Fibroblast of lung (primary cell): ENCODE data around the gene GTF2A1. TPM values are rescaled to one million over a fixed set of nuclear protein-coding genes. Genes with fewer than 3 reads are reported as not detected.

ENCODE experiments used
- DNase-seq, 2 donors: peaks; one replicate each; pipeline versions ENCODE4 v3.0.0 to v3.0.0-alpha.2; 2010; ENCODE audit warnings: low read depth in 2 of 2
- H2AFZ ChIP-seq: 2 replicates; pipeline ENCODE4 v1.5.1; 2012; ENCODE audit warnings: low read length, control low read depth, inconsistent platforms
- H3K27ac ChIP-seq: 2 replicates; pipeline ENCODE4 v1.5.1; 2011; ENCODE audit warnings: low read length, control low read depth; ENCODE audit not compliant: insufficient read depth
- H3K27me3 ChIP-seq: 2 replicates; pipeline ENCODE4 v1.5.1; 2011; ENCODE audit warnings: mild to moderate bottlenecking, low read length; ENCODE audit not compliant: control insufficient read depth, insufficient read depth
- H3K36me3 ChIP-seq: 2 replicates; pipeline ENCODE4 v1.5.1; 2011; ENCODE audit warnings: low read length; ENCODE audit not compliant: control insufficient read depth, insufficient read depth
- H3K4me1 ChIP-seq: 2 replicates; pipeline ENCODE4 v1.5.1; 2011; ENCODE audit warnings: low read length; ENCODE audit not compliant: control insufficient read depth, insufficient read depth; ENCODE audit errors: extremely low read depth
- H3K4me2 ChIP-seq: 2 replicates; pipeline ENCODE4 v1.5.1; 2011; ENCODE audit warnings: low read length, control low read depth; ENCODE audit not compliant: insufficient read depth; ENCODE audit errors: extremely low read depth
- H3K4me3 ChIP-seq, 4 experiments: fragments of 200-600 bp in 1 of 4; sonication (generic) in 1 of 4; replicated peaks in 1 of 4; 2 replicates each; pipeline ENCODE4 v1.5.1; 2011 to 2016; ENCODE audit warnings: low read length in 4 of 4, low read depth in 3 of 4, mild to moderate bottlenecking in 3 of 4, control low read depth in 2 of 4, inconsistent platforms in 1 of 4, mixed read lengths in 1 of 4; ENCODE audit not compliant: insufficient read depth in 1 of 4; ENCODE audit errors: control extremely low read depth in 1 of 4
- H3K79me2 ChIP-seq: 2 replicates; pipeline ENCODE4 v1.5.1; 2012; ENCODE audit warnings: mild to moderate bottlenecking, low read length, inconsistent platforms; ENCODE audit not compliant: control insufficient read depth, insufficient read depth
- H3K9ac ChIP-seq: 2 replicates; pipeline ENCODE4 v1.5.1; 2011; ENCODE audit warnings: mild to moderate bottlenecking, low read length, control low read depth; ENCODE audit not compliant: insufficient read depth
- H3K9me3 ChIP-seq: 2 replicates; pipeline ENCODE4 v1.5.1; 2012; ENCODE audit warnings: low read depth, low read length; ENCODE audit not compliant: control insufficient read depth, insufficient read depth
- H4K20me1 ChIP-seq: 2 replicates; pipeline ENCODE4 v1.5.1; 2011; ENCODE audit warnings: low read length; ENCODE audit not compliant: control insufficient read depth, insufficient read depth; ENCODE audit errors: extremely low read depth
- CTCF ChIP-seq, 2 donors: IDR thresholded peaks in 1 of 2; conservative IDR thresholded peaks in 1 of 2; 1 replicate in 1 of 2; 2 replicates in 1 of 2; pipeline ENCODE4 v1.5.1; 2011 to 2012; ENCODE audit warnings: low read length in 2 of 2, control low read depth in 1 of 2, inconsistent platforms in 1 of 2, low read depth in 1 of 2, mild to moderate bottlenecking in 1 of 2
- EZH2 ChIP-seq: IDR thresholded peaks from 2 replicates; pipeline ENCODE4 v1.5.1; 2012; ENCODE audit warnings: low read length, control low read depth, mild to moderate bottlenecking; ENCODE audit errors: missing control alignments
- polyA plus RNA-seq, 2 donors: library from polyadenylated mRNA; depleted of rRNA in 1 of 2; stranded (reverse) in 1 of 2; unstranded in 1 of 2; fragments of >200 nt; gene quantifications; 2 replicates each; pipeline ENCODE4 v1.2.1, GENCODE V29; 2011 to 2012; ENCODE audit warnings: missing spikeins in 1 of 2
- total RNA-seq: library from RNA; depleted of rRNA; stranded (reverse); fragments of >200 nt; gene quantifications from 2 replicates; pipeline ENCODE4 v1.2.1, GENCODE V29; 2014

GTF2A1 gene
- total and polyA plus RNA-seq, 2 donors (not counting 1 experiment from before 2014, with no cell fraction given) = 23.2 to 32.7 TPM

GRCh38 chr14:81211844-81212243 is 8.9 kb downstream of the GTF2A1 start:
- H3K4me1 ChIP-seq = no peaks in the 10 kb centered on the region
- no peaks in the 10 kb centered on the region for H3K27me3 ChIP-seq
- no peaks in the 10 kb centered on the region for H3K9me3 ChIP-seq
- no peak overlapping the region for H2AFZ ChIP-seq
- H3K79me2 ChIP-seq = peaks cover 29% of the 10 kb centered on the region
- no peak overlapping the region for H3K4me2 ChIP-seq
- H3K9ac ChIP-seq = no peak overlapping the region
- H3K27ac ChIP-seq = no peak overlapping the region
- H4K20me1 ChIP-seq = no peaks in the 10 kb centered on the region
- H3K36me3 ChIP-seq = no peaks in the 10 kb centered on the region
- TF ChIP-seq EZH2 (no peak), CTCF (conservative IDR thresholded peaks at IDR 0.05 in 1 of 2, IDR thresholded peaks at IDR 0.05 in 1 of 2; ENCODE audit: low read depth in 1 of 2, low read length in 2 of 2) (peak; percentile 37 to 58)
- peak; percentile 6 to 54 for DNase-seq
- H3K4me3 ChIP-seq = no peak overlapping the region

GRCh38 chr14:81209167-81209836 is 11.5 kb downstream of the GTF2A1 start:
- Histone ChIP-seq H3K27me3 (no peaks in the 10 kb centered on the region), H2AFZ (no peak overlapping the region), H3K36me3 (no peaks in the 10 kb centered on the region), H3K79me2 (peaks cover 21% of the 10 kb centered on the region), H4K20me1 (no peaks in the 10 kb centered on the region), H3K4me1 (no peaks in the 10 kb centered on the region), H3K9me3 (no peaks in the 10 kb centered on the region), H3K27ac (no peak overlapping the region), H3K9ac (no peak overlapping the region), H3K4me3 (no peak overlapping the region), H3K4me2 (no peak overlapping the region)
- TF ChIP-seq CTCF (conservative IDR thresholded peaks at IDR 0.05 in 1 of 2, IDR thresholded peaks at IDR 0.05 in 1 of 2; ENCODE audit: low read depth in 1 of 2, low read length in 2 of 2) = no peak
- TF ChIP-seq EZH2 = no peak
- no peak for DNase-seq

- H3K4me3 ChIP-seq = no peak overlapping the region
- no peak overlapping the region for H3K27ac ChIP-seq
- no peak overlapping the region for H3K9ac ChIP-seq
- H3K4me1 ChIP-seq = no peaks in the 10 kb centered on the region
- H3K9me3 ChIP-seq = no peaks in the 10 kb centered on the region
- H3K27me3 ChIP-seq = no peaks in the 10 kb centered on the region
- H3K4me2 ChIP-seq = no peak overlapping the region
- H3K79me2 ChIP-seq = peaks cover 21% of the 10 kb centered on the region
- no peak for DNase-seq
- no peaks in the 10 kb centered on the region for H4K20me1 ChIP-seq
- TF ChIP-seq EZH2 (no peak), CTCF (conservative IDR thresholded peaks at IDR 0.05 in 1 of 2, IDR thresholded peaks at IDR 0.05 in 1 of 2; ENCODE audit: low read depth in 1 of 2, low read length in 2 of 2) (no peak)
- no peak overlapping the region for H2AFZ ChIP-seq
- H3K36me3 ChIP-seq = peaks cover 2% of the 10 kb centered on the region
These were observed 12.3 kb downstream of the GTF2A1 start for GRCh38 chr14:81208489-81208888.
